HUES48 (cell line): ENCODE measurements around the gene CD2BP2.

Source experiments
- H3K27ac ChIP-seq: one replicate; pipeline ENCODE4 v1.7.0; 2013; ENCODE audit warnings: low read depth, low read length, inconsistent platforms
- H3K27me3 ChIP-seq: 2 replicates; pipeline ENCODE4 v1.6.1; 2013; ENCODE audit warnings: mild to moderate bottlenecking, low read length; ENCODE audit not compliant: control insufficient read depth, insufficient read depth
- H3K36me3 ChIP-seq: 2 replicates; pipeline ENCODE4 v1.6.1; 2013; ENCODE audit warnings: low read length; ENCODE audit not compliant: control insufficient read depth, insufficient read depth
- H3K4me1 ChIP-seq: 2 replicates; pipeline ENCODE4 v1.6.1; 2013; ENCODE audit warnings: mild to moderate bottlenecking, low read length; ENCODE audit not compliant: control insufficient read depth, insufficient read depth
- H3K4me3 ChIP-seq: 2 replicates; pipeline ENCODE4 v1.5.1; 2013; ENCODE audit warnings: mild to moderate bottlenecking, low read depth, low read length
- H3K9ac ChIP-seq: 2 replicates; pipeline ENCODE4 v1.6.1; 2013; ENCODE audit warnings: mild to moderate bottlenecking, low read depth, low read length, moderate library complexity
- H3K9me3 ChIP-seq: 2 replicates; pipeline ENCODE4 v1.6.1; 2013; ENCODE audit warnings: low read length; ENCODE audit not compliant: control insufficient read depth, insufficient read depth

CD2BP2 gene

DNA sequence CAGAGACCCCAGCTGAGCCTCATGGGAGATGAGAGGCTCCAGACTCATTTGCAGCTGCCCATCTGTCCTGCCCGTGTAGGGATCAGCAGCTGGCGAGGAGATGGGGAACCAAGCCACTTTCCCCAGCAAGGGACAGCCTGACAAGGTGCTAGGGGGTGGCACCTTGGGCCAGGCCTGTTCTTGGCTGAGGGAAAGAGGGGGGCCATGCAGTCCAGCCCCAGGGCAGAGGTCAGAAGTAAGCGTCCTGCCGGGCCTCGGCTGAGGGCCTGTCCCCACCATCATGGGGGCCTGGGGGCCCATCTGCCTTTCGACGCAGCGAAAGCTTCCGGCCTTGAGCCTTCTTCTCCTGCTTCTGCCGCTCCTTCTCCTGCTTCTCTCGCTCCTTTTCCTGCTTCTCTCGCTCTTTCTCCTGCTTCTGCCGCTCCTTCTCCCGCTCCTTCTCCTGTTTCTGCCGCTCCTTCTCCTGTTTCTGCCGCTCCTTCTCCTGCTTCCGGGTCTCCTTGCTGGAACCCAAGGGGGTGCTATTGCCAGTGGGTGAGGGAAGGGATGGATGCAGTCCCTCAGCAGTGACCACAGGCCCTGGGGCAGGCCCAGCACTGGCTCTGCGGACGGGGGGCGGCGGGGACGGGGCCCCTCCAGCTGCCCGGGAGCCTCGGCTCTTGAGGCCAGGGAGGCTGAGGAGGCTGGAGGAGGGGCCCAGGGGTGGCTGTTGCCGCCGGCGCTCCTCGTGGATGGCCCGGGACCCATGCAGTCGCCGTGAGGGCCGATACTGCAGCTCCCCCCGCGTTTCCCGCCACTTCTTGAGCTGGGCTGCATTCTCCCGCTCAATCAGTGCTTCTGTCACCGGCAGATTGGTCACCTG lies 2.8 kb upstream of the CD2BP2 start:
- Histone ChIP-seq H3K9ac (no peak overlapping the region), H3K27ac (no peak overlapping the region), H3K36me3 (peaks cover 34% of the 10 kb centered on the region), H3K4me1 (peaks cover 7% of the 10 kb centered on the region; the same call in 1 of the 2 replicates), H3K27me3 (no peaks in the 10 kb centered on the region), H3K4me3 (no peak overlapping the region), H3K9me3 (no peaks in the 10 kb centered on the region)

DNA sequence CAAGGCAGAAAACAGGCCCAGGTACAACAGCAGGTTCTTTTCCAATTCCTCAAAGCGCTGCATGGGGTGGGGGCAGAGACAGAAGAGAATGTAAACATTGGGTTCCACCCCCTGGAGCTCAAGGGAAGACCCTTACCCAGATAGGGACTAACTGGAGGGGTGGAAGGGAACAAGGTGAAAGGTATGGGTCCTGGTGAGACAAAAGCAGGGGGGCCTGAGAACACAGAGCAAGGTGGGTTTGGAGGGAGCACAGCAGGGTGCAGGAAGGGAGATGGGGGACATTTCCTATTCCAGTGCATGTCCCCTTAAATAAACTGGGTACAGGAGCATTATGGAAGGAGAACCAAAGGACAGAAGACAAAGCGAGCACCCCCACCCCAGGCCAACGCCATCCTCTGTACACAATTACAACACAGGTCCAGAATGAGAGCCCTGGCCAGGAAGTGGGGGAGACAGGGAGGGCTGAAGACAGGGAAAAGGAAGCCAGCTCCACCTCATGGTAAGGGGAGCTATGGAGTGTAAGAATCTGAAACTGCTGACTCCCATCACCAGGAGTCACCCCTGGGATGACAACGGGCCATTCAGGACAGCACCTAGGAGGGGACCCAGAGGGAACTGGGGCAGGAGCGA lies 2.1 kb upstream of the CD2BP2 start:
- Histone ChIP-seq H3K27me3 (no peaks in the 10 kb centered on the region), H3K4me3 (no peak overlapping the region), H3K36me3 (peaks cover 40% of the 10 kb centered on the region), H3K4me1 (peaks cover 7% of the 10 kb centered on the region; the same call in 1 of the 2 replicates), H3K9ac (no peak overlapping the region), H3K27ac (no peak overlapping the region), H3K9me3 (no peaks in the 10 kb centered on the region)

DNA sequence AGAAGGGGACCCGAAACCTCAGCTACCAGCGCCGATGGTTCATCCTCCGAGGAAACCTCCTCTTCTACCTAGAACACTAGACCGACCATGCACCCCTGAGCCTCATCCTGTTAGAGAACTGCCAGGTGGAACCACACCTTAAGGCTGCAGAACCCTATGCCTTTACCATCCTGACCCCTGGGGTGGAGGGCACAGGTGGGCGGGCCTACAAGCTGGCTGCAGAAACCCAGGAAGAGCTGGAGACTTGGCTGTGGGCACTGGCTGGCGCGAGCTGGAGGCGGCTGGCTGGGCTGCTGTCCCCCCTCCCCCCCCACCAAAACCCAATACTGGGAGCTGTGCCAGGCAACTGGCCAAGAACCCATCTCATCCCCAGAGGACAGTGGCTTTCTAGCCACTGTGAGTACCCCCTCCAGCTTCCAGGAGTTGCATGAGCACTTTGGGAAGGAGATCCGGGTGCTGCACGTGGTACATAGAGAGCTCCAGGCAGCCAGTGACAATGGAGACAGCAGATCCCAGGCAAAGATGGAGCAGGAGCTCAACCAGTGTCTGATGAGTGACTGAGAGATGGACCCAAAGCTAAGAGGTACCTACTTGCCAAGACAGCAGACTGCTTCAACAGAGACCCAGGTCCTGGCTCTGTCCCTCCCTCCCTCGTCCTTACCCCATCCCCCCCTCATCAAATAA lies 1.4 kb upstream of the CD2BP2 start:
- Histone ChIP-seq H3K4me3 (peak overlapping the region; percentile 90), H3K27me3 (no peaks in the 10 kb centered on the region), H3K27ac (peak overlapping the region; percentile 97), H3K9ac (no peak overlapping the region), H3K4me1 (peaks cover 7% of the 10 kb centered on the region; the same call in 1 of the 2 replicates), H3K9me3 (no peaks in the 10 kb centered on the region), H3K36me3 (peaks cover 45% of the 10 kb centered on the region)

DNA sequence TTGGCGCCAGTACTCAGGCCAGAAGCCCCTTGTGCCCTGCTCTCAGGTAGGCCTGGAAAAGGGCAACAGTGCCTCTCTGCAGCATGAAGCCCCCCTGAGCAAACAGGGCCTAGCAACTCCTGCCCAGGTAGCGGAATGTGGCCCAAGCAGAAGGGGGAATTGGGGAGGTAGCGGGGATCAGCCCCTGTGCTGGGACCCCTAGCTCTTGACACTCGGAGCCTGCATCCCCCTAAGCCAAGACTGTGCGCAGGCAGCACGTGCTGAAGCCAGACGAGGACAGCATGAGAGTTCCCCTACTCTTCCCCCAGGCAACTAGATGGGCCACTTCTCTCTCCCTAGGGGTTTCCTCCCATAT lies 823 bp upstream of the CD2BP2 start:
- peak overlapping the region; percentile 90 for H3K4me3 ChIP-seq
- peak overlapping the region; percentile 97 for H3K27ac ChIP-seq
- H3K36me3 ChIP-seq, result peaks cover 51% of the 10 kb centered on the region

DNA sequence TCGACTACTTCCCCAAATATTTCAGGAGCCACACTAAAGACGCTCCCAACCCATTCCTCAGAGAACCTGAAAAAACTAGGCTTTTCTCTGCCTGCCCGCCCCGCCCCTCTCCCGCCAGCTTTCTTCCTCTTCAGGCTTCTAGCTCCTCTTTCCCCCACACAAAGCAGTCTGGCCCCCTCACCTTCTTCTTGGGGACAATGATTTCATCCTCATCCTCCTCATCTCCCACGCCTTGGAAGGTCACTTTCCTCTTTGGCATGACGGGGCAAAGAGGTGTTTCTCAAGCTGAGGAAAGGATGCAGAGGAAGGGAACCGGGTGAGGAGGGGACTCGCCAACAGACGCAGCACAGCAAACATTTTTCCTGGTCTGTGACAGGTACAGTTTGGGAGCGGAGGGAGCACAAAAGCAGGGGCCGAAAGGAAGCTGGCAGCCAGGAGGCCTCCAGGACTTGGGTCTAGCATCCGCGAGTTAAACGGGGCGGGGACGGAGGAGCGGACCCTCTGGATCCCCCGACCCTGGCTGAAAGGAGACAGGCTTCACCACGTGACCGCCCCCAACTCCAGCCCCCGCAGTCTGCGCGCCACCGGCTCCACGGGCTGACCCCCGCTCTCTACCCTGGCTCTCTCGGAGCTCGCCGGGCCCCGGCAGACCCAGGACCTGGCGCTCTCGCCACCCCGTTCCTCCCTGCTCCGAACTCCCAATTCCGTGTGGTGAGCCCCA lies 525 bp downstream of the CD2BP2 start:
- Histone ChIP-seq H3K9ac (peak overlapping the region; percentile 93), H3K9me3 (no peaks in the 10 kb centered on the region), H3K27ac (peak overlapping the region; percentile 97), H3K27me3 (no peaks in the 10 kb centered on the region), H3K4me3 (peak overlapping the region; percentile 90), H3K4me1 (peaks cover 7% of the 10 kb centered on the region; the same call in 1 of the 2 replicates), H3K36me3 (peaks cover 65% of the 10 kb centered on the region)

More for the DNA sequence above, 823 bp upstream of the CD2BP2 start:
- Histone ChIP-seq H3K27me3 (no peaks in the 10 kb centered on the region), H3K9me3 (no peaks in the 10 kb centered on the region), H3K4me1 (peaks cover 7% of the 10 kb centered on the region; the same call in 1 of the 2 replicates), H3K9ac (peak overlapping the region; percentile 93)

DNA sequence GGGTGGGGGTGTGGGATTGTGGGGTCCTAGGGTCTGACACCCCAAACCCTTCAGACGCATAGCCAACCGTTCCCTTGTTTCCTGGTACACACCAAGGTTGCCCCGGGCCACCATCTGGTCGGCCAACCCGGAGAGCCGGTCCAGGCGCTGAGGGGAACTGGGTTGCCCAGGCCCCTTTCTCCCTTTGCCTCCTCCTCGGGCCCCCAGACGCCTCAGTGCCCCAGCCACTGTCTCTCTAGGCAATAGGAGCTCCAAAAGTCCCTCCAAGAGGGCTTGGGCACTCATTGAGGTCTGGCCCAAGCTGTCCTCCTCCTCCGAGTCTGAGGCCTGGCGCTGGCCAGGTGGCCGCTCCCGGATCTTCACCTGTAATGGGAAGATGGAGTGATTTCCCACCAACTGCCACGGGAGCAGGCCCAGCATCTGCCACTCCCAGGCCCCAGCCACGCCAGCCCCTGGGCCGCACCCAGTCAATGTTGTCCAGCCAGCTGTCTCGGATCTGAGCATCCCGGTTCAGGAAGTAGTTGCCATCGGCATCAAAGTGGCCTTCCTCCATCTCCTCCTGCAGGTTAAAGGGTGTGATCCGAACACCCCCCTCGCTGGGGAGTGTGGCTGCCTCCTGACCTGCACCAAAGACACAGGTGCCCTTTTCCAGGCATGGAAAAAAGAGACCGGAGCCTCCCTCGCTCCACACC lies 1.5 kb downstream of the CD2BP2 start:
- Histone ChIP-seq H3K9me3 (no peaks in the 10 kb centered on the region), H3K9ac (0 out of 2 replicates have a peak overlapping the region, but pooled peaks have one; percentile 12), H3K27ac (peak overlapping the region; percentile 8), H3K27me3 (no peaks in the 10 kb centered on the region), H3K4me3 (peak overlapping the region; percentile 90; the same call in 1 of the 2 replicates), H3K36me3 (peaks cover 61% of the 10 kb centered on the region), H3K4me1 (peaks cover 7% of the 10 kb centered on the region; the same call in 1 of the 2 replicates)

DNA sequence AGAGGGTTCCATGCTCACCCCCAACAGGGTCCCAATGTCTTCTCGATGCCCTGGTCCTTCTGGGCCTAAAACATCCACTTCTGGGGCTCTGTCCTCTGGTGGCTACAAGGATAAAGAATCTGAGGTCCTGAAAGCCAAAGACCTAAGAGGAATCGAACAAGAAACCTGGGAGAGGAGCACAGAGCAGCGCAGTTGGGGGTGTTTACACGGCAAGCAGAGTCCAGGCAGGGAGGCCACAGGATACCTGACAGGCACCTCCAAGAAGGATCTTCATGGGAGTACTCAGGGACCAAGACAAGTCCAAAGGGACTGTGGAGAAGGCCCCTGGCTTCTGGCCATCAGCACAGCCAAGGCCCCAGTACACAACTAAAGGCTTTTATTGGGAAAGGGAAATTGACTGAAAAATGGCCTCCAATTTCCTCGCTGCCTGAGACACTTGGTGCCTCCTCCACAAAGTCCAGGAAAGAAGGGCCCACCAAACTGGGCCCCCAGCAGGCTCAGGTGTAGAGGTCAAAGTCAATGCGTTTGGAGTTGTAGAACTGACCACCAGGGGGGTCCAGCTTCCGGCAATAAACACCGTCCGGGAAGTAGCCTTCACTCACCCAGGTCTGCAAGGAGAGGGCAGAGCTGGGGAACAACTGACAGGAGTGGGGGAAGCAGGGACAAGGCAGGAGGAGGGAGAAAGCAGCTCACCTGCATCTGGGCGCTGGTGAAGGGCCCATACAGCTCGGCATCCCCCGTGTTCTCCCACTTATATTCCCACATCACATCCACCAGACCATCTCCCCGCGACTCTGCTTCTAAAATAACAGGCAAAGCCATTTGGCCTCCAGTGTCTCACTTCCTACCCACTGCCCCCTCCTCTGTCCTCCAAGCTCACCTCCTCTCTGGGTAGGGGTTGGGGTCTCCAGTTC lies 2.4 kb downstream of the CD2BP2 start:
- Histone ChIP-seq H3K9me3 (no peaks in the 10 kb centered on the region), H3K27me3 (no peaks in the 10 kb centered on the region), H3K36me3 (peaks cover 56% of the 10 kb centered on the region), H3K4me3 (no peak overlapping the region), H3K4me1 (peaks cover 7% of the 10 kb centered on the region; the same call in 1 of the 2 replicates), H3K27ac (no peak overlapping the region), H3K9ac (no peak overlapping the region)

DNA sequence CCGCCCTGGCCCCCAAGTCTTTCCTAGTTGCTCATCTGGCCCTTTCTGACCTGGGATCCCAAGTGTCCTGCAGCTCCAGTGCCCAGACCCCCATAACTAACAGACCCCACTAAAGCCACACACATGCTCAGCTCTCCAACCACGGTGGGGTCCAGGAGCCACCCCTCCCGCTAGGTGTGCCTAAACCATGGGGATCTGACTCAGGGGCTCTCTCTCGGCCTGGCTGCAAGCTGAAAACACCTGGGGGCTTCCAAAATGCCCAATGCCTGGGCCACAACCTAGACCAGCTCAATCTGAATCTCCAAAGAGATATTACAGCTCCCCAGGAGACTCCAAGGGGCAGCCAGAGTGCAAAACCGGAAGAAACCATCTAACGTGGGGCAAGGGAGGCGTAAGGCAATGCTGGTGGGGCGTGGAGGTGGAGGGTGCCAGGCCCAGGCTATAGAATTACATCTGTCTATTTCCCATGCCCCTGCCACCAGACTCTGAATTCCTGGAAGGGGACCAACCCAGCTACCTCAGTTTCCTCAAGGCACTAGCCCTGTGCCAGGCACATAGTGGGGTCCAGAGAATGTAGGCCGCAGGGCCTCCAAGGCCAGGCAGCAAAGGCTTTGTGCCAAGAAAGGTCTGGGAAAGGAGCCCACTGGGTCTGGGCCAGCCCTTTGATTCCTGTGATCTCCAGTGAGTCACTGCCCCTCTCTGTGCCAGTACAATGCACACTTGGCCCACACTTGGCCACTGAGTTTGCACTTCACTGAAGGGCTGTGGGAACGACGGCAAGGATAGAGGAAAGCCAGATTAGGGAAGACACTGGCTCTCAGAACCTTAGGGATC lies 3.3 kb downstream of the CD2BP2 start:
- Histone ChIP-seq H3K27me3 (no peaks in the 10 kb centered on the region), H3K4me1 (peaks cover 7% of the 10 kb centered on the region; the same call in 1 of the 2 replicates), H3K4me3 (no peak overlapping the region), H3K36me3 (peaks cover 47% of the 10 kb centered on the region), H3K9me3 (no peaks in the 10 kb centered on the region), H3K27ac (no peak overlapping the region), H3K9ac (no peak overlapping the region)

DNA sequence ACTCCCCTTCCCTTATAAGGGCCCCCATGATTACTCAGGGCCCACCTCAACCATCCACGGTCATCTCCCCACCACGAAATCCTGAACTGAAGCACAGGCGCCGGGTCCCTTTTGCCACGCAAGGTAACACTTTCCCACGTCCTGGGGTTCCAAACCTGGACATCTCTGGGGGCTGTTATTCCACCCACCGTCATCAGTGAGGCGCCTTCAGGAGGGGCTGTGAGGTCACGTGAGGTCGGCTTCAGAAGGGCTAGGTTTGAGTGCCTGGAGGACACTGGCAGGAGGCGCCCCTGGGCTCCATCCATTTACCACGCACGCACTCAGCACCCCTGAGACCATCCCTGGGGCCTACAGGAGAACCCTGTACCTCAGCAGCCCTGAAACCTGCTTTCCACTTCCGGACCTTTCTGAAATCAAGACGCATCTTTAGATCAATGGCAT lies 4.1 kb downstream of the CD2BP2 start:
- H3K27me3 ChIP-seq, result no peaks in the 10 kb centered on the region
- H3K4me3 ChIP-seq, result no peak overlapping the region
- no peak overlapping the region for H3K27ac ChIP-seq
- H3K9me3 ChIP-seq, result no peaks in the 10 kb centered on the region
- H3K4me1 ChIP-seq, result no peaks in the 10 kb centered on the region
- no peak overlapping the region for H3K9ac ChIP-seq
- H3K36me3 ChIP-seq, result peaks cover 44% of the 10 kb centered on the region
